GM18517 (cell line): ENCODE data around the gene RNF11.

Experiments used
- ATAC-seq: cut with Tn5 transposase; IDR thresholded peaks from one replicate; pipeline ENCODE4 v1.9.1; 2021; ENCODE audit warnings: mild to moderate bottlenecking, moderate library complexity; ENCODE audit not compliant: unreplicated experiment

The RNF11 gene

DNA sequence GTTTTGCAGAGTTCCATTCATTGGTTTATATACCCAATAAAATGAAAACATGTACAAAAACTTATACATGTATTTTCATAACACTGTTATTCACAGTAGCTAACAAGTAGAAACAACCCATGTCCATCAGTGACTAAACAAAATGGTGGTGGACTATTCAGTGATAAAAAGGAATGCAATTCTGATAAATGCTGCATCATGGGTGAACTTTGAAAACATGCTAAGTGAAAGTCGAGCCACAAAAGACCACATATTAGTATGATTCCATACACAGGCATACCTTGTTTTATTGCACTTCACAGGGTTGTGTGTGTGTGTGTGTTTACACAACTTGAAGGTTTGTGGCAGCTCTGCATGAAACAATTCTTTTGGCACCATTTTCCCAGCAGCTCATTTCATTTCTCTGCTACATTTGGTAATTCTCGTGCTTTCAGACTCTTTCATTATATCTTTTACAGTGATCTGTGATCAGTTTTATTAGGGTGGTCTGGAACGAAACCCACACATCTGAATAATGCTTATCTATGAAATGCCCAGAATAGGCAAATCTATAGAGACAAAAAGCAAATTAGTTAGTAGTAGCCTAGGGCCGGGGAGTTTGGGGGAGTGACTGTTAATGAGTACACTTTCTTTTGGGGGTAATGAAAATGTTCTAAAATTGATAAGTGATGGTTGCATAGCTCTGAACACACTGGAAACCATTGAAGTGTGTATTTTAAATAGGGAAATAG lies 27.2 kb downstream of the RNF11 start:
- ATAC-seq: no peak

- no peak for ATAC-seq
These were observed 28.4 kb downstream of the RNF11 start for GRCh38 chr1:51264451-51264850.

DNA sequence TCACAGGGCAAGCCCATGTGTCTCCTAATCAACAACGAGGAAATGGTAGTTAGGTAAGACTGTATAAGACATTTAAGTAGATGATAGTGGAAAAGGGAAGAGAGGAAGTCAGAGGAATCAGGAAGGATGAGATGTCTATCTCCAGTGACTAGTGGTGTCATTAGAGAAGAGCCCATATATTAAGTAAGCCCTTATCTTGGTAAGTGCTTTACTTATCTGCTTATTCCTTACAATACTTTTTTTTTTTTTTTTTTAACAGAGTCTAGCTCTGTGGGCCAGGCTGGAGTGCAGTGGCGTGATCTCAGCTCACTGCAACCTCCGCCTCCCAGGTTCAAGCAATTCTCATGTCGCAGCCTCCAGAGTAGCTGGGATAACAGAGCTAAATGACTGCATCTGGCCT lies 29.5 kb downstream of the RNF11 start:
- no peak for ATAC-seq

DNA sequence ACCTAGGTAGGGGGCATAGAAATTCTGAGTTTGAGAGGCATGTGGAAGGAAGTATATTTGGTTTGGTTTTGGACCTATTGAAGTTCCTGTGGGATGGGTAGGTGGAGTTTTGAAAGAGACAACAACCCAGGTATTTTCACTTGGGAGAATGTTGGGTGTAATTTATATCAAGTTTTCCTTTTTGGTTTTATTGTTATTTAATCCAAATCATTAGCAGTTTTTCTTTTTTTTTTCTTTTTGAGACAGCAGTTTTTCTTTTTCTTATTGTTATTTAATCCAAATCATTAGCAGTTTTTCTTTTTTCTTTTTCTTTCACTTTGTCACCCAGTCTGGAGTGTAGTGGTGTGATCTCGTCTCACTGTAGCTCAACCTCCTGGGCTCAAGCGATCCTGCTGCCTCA lies 30.1 kb downstream of the RNF11 start:
- ATAC-seq: no peak

GRCh38 chr1:51266791-51267190 lies 30.7 kb downstream of the RNF11 start:
- no peak for ATAC-seq

DNA sequence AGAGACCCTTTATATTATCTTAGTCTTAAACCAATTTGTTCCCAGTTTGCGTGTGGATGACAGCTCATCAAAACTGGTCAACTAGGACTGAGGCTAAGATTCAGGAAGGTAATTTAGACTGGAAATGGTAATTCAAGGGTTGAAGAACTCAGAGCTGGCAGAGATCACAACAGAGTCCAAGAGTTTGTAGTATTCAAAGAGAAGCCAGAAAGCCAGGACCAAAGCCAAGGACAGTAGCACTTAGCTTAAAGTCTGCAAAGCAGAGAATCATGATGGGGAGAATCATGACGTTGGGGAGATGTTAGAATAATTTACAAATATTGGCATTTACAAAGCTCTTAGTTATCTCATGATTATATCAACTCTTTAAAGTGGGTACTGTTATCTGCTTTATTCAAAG lies 32.6 kb downstream of the RNF11 start:
- ATAC-seq: peak; percentile 26

DNA sequence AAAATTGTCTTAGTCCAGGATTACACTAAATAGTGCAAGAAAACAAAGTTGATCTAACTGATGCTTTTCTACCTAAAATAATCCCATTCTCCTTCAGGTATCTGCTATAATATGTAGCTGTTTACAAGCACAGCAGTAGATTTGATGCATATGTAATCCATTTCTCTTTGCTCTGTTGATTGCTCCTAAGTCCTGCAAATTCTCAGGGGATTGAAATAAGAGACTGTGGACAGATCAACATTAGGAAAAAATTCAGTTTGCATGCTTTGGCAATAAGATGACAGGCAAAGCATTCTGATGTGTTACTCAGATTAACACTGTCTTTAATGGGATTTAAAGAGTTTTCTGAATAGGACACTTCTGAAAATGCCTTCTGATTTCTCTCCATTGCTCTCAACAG lies 34.7 kb downstream of the RNF11 start:
- no peak for ATAC-seq

GRCh38 chr1:51272916-51273315 lies 36.8 kb downstream of the RNF11 start:
- no peak for ATAC-seq

GRCh38 chr1:51274676-51275075 lies 38.6 kb downstream of the RNF11 start:
- ATAC-seq: no peak

GRCh38 chr1:51276286-51276685 lies 40.2 kb downstream of the RNF11 start:
- no peak for ATAC-seq

- no peak for ATAC-seq
These were observed 44.4 kb downstream of the RNF11 start for GRCh38 chr1:51280321-51280978.

GRCh38 chr1:51281807-51282206 lies 45.7 kb downstream of the RNF11 start:
- no peak for ATAC-seq

GRCh38 chr1:51282605-51283004 lies 46.5 kb downstream of the RNF11 start:
- ATAC-seq: no peak

GRCh38 chr1:51283979-51284378 lies 47.9 kb downstream of the RNF11 start:
- no peak for ATAC-seq

DNA sequence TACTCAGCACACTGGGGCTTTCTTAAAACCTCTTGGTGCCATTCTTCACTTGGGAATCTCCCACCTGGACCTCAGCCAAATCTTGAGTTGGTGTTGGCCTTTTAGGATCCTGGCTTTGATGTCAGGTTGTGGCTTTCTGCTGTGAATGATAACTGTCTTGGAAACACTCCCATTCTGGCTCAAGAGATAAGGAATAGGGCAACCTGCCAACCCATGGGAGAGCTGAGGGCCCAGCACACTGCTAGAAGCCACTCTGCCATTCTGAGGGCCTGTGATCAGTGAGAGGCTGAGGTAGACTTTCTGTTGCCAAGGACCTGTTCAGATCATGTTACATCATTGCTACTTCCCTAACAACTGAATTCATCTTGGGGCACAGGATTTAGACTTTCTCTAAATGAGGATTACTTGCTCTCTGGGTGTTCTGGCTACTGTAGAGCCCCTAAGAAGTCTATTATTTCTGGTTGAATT lies 48.4 kb downstream of the RNF11 start:
- ATAC-seq: peak; percentile 39

- ATAC-seq: peak; percentile 89
These were observed 49.0 kb downstream of the RNF11 start for GRCh38 chr1:51285055-51285454.

GRCh38 chr1:51287966-51288365 lies 51.9 kb downstream of the RNF11 start:
- ATAC-seq: no peak

DNA sequence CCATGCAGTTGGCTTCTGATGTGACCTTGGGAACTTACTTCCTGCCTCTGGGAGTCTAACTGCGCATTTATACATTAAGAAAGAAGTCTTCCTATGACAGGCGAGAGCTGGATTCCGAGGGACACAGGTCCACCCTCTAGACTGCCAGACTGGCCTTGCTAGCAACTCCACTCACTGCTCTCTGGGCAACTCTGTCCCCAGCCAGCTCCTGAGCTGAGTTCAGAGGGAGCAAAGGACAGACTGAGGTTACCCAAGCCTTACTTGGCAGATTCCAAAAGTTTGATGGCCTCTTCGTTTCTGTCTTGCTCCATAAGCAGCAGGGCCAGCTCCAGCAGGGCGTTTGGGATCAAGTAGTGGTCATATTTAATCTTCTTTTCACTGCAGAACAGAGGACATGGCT lies 52.5 kb downstream of the RNF11 start:
- no peak for ATAC-seq

- ATAC-seq: no peak
These were observed 53.8 kb downstream of the RNF11 start for GRCh38 chr1:51289676-51290488.

DNA sequence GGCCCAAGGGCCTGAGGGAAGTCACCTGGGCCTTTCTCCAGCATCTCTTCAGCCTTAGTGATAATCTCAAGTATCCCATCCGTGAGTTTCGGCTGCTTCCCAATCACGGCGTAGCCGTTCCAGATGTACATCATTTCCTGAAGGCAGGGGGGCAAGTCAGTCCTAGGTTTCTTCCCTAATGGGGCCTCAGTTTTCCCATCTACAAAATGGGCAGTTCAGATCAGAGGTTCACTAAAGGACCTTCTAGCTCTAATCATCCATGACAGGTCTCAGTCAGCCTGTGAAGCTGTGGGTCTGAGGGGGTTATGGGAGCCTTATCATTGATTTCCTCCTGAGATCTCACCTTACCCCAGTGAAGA lies 54.4 kb downstream of the RNF11 start:
- no peak for ATAC-seq

DNA sequence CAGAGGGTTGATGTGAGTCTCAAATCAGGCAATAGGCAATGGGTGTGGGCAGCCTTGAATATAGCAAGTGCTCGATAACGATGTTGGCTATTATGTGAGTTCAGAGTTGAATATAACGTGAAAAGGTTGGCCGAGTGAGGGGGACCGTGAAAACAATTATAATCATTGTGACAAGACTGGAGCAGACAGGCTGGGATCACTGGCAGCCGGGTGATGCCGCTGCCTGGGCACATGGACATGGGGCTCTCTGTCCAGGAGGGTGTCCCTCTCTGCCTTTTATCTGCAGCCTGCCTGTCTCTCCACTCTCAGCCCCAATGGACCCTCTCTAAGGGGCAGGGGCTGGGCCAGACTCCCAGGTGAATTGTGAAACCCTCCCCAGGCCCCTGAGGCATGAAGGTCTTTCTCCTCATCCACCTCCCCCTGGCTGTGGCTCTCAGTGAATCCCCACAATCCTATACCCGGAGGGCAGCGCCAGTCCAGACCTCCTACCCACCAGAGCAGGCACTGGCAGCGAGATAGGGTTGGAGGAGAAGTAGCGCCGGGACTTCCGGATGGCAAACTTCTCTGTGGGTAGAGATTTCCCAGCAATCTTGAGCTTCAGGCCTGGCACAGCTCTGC lies 57.9 kb downstream of the RNF11 start:
- ATAC-seq: no peak
